Stimulated activated CD8-positive, alpha-beta memory T cell treated with anti-CD3 and anti-CD28 coated beads, Interleukin-15, amount 100 ng/mL, for 48 hours (primary cell): ENCODE measurements around the gene FAAH2.
"Not testable (repeated sequence)": the region's sequence is repeated elsewhere in the genome, so short reads cannot be mapped to it uniquely, and the experiment has no call there.

ENCODE experiments used
- DNase-seq, 2 donors: peaks; one replicate each; pipeline ENCODE4 v3.0.0-alpha.2; 2020; ENCODE audit warnings: low read depth in 2 of 2

The FAAH2 gene

DNA sequence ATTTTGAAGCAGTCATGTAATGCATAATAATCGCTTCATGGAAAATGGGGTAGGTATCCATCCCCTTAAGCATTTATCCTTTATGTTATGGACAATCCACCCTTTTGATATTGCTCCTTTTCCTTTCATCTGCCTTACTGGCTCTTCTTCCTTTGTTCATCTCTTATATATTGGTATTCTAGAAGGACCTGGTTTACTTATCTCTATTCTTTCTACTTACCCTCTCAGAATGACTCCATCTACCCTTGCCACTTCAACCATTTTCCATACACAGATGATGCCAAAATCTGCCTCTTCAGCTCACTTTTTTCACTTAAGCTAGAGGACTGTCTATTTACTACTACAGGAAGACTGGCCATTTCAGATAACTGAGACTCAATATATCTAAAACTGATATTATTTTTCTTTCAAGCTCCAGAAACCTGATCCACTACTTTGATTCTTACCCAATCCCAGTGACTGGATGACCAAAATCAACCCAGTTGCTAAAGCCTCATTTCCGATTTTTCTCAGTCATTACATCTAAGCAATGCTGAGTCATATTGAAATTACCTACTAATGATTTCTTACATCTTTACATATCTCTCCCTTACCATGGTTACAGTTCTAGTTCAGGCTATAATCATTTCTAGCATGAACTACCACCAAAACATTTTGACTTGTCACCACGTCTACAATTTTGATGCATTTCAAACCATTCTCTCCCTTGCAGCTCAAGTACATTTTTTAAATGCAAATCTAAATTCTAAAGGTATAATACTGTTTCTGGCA lies 93.7 kb downstream of the FAAH2 start:
- DNase-seq, result no peak

DNA sequence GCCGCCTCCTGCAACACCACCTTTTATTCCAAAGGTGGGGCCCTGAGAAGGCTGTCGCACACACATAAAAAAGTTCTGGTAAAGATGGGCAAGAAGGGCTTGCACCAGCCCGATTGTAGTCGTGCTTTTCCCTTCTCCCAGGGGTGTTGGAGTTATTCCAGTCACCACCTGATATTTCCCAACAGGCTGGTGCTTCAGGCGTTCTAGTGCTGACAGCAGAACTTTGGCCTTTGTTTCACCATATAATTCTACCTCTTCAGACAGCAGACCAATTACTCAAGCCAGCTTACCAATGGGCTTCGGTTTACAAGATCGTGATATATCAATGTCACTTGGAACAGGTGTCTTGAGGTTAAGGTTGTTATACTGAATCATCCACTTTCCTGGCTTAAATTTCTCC lies 107.7 kb downstream of the FAAH2 start:
- DNase-seq, result not testable (repeated sequence)

DNA sequence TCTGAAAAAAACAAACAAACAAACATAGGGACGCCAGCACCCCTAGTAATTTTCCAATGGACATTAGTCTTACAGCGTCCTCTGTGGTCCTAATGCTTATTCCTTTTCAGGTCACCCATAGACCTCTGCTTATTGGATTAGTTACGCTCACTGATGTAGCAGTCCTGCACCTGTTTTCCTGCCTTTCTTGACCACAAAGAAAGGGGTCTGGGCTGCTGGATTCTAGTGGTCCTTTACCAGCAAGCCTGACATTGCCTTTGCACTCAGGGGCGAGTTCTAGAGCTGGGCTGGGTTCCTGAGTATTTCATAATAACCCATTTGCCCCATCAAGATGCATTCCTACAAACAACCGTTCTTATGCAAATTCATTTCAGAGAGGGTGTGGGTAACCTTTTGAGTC lies 116.7 kb downstream of the FAAH2 start:
- DNase-seq, result not testable (repeated sequence)

DNA sequence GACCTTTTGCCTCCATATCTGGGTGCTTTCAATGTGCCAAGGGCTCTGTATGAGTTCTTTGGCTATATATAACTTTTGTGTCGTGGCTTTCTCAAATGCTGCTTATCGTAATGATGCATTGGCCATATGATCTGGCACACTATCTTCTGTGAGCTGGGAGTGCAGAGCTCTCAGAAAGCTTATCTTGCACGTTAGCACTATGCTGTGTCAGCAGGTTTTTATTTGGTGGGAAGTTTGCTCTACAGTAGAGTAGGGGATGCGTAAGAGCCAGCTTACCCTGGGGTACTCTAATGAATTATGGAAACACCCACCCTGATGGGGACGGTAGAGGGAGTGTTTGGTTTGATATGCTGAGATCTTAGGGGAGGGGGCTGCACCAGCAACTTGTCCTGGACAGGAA lies 119.6 kb downstream of the FAAH2 start:
- no peak for DNase-seq

DNA sequence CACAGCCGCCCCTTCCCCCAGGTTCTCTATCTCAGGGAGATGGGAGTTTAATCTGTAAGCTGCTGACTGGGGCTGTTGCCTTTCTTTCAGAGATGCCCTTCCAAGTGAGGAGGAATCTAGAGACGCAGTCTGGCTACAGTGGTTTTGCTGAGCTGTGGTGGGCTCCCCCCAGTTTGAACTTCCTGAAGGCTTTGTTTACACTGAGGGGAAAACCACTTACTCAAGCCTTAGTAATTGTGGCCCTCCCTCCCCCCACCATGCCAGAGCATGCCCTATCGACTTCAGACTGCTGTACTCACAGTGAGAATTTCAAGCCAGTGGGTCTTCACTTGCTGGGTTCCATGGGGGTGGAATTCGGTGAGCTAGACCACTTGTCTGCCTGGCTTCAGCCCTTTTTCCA lies 131.3 kb downstream of the FAAH2 start:
- DNase-seq, result no peak

DNA sequence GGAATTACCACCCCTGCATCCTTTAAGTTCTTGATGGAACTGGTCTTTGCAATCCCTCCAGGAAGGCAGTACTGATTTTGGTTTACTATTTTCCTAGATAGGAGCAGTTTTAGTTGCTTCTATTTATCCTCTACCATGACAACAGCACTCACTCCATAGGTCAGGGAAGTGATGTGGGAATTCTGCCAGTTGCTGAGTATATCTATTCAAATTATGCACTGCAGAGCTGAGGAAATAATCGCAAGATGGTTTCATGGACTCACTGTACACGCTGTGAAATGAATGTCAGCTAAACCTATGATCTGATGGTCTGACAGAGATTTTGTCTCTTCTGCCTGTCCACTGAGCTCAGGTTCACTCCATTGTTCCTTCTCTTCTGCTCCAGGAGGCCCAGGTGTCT lies 135.8 kb downstream of the FAAH2 start:
- DNase-seq, result no peak

DNA sequence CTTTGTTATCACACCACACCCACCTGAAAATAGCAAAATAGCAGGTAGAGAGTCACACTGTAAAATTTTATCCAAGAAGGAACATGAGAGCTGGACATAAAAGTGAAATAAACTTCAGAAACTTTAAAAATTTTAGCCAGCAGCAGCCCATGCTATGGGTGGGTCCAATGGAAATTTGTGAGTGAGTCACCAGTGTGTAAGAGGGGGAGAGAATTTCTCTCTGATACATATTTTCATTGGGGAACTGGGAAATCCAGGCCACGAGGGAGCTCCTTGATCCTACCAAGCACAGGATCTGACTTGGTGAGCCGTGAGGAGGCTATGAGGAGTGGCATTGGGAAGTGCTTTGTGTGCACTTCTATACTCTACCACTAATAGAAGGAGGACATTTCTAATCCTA lies 136.3 kb downstream of the FAAH2 start:
- no peak for DNase-seq

DNA sequence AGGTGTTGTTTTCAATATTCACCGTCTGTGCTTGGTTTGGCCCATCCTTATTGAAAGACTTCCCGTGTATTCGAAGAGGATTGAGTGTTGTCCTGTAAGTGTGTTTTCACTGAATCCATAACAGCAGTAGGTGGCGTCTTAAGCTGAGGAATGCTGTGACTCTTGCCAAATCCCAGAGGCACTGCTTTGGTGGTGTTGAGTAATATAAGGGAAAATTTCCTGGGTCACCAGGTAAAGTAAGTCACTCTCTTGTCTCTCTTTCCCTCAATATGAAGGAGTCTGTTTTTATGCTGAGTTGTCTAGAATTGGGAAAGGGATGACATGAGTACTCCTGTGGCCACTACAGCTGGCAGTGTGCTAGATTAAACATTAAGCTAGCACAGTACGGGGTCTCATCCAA lies 158.6 kb downstream of the FAAH2 start:
- DNase-seq, result no peak

DNA sequence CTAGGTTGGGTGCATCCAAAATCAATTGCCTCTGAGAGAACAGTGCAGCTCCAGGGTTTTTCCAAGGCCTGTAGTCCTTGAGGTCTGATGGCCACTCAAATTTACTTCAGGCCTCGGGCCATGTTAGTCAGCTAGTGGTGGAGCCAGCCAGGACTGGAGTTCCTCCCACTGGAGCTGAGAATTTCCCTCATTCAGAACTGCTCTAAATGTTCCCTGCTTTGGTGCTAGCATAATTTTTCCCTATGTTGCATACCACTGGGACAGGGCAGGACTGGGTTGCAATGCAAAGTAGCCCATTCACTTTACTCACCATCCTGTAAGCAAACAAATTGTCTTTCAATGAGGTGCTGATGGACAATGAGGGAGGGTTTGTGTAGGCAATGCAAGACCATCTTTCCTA lies 159.3 kb downstream of the FAAH2 start:
- no peak for DNase-seq

DNA sequence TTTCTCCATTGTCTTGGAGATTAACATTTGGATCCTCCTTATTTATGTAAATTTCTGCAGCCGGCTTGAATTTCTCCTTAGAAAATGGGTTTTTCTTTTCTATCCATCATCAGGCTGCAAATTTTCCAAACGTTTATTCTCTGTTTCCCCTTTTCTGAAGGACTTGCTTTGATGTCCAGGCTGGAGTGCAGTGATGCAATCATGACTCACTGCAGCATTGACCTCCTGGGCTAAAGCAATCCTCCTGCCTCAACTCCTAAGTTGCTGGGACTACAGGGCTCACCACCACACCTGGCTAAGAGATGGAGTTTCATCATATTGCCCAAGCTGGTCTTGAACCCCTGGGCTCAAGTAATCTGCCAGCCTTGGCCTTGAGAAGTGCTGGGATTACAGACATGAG lies 161.3 kb downstream of the FAAH2 start:
- DNase-seq, result no peak

GRCh38 chrX:57451426-57452020 lies 165.0 kb downstream of the FAAH2 start:
- no peak for DNase-seq

- no peak for DNase-seq
Observed at GRCh38 chrX:57453901-57454300, 167.4 kb downstream of the FAAH2 start.

- DNase-seq, result no peak
Observed at GRCh38 chrX:57481514-57481913, 195.0 kb downstream of the FAAH2 start.

DNA sequence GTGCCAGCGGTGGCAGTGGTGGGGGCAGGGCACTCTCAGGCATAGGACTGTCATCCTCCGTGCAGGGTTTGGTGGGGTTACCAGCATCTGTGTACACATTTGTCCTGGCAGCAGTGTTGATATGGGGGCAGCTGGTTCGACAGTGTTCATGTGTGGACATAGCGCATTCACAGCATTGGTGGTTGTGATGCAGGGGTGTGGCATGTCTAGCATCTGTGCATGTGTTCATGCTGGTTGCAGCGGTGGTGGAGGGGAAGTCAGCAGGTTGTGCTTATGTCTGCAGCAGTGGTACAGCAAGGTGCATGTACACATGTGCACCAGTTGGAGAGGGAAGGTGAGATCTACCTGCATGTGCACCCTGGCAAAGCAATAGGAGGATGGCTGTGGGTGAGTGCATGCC lies 230.0 kb downstream of the FAAH2 start:
- no peak for DNase-seq

DNA sequence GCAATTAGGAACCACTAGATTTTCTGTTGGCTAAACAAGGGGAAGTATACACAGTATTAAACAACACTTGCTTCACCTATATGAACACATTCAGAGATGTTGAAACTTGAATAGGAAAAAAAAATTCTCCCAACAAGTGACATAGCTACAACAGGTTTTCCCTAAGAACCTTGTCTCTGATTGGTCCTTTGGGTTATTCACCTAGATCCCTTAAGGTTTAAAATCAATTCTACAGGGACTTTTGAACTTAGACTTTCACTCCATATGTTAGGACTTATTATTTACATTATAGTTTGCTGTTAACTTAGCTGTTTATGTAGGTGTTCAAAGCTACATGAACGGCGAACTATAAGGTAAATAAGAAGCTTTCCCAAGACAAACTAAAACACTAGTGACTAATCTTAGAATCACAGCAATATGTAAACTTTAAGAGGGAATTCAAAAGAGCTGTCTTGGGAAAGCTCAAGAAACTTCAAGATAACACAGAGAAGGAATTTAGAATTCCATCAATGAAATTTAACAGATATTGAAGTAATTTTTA lies 233.1 kb downstream of the FAAH2 start:
- DNase-seq, result no peak

- no peak for DNase-seq
Observed at GRCh38 chrX:57528670-57529255, 242.3 kb downstream of the FAAH2 start.
